Left hindlimb (tissue), 1 donor: ENCODE results near the gene PLEKHN1.
"Not testable (repeated sequence)": the region's sequence is repeated elsewhere in the genome, so short reads cannot be mapped to it uniquely, and the experiment has no call there.

Experiments used
- DNase-seq: peaks from one replicate; pipeline ENCODE4 v3.0.0-alpha.2; 2018

The PLEKHN1 gene

GRCh38 chr1:995665-996633, 29.7 kb downstream of the PLEKHN1 start:
- no peak for DNase-seq

GRCh38 chr1:996851-997712, 30.8 kb downstream of the PLEKHN1 start:
- DNase-seq: no peak

- DNase-seq: no peak
These were observed 31.4 kb downstream of the PLEKHN1 start for GRCh38 chr1:997713-997992.

GRCh38 chr1:997993-998744, 31.9 kb downstream of the PLEKHN1 start:
- DNase-seq: no peak

- no peak for DNase-seq
These were observed 32.4 kb downstream of the PLEKHN1 start for GRCh38 chr1:998745-998994.

GRCh38 chr1:998995-999724, 32.9 kb downstream of the PLEKHN1 start:
- no peak for DNase-seq

GRCh38 chr1:999725-1000356, 33.6 kb downstream of the PLEKHN1 start, which contains the start of gene HES4:
Gene HES4 (minus strand): TSS chr1:1000097. CDS start chr1:999973, 124 bp downstream.
- peak; percentile 95 for DNase-seq

- peak; percentile 90 for DNase-seq
These were observed 34.2 kb downstream of the PLEKHN1 start for GRCh38 chr1:1000357-1001056.

- peak; percentile 57 for DNase-seq
These were observed 34.9 kb downstream of the PLEKHN1 start for GRCh38 chr1:1001057-1001783.

GRCh38 chr1:1003618-1004419, 37.5 kb downstream of the PLEKHN1 start:
- no peak for DNase-seq

GRCh38 chr1:1004420-1004779, 38.1 kb downstream of the PLEKHN1 start:
- no peak for DNase-seq

GRCh38 chr1:1004780-1005697, 38.8 kb downstream of the PLEKHN1 start:
- DNase-seq: peak; percentile 59

- DNase-seq: no peak
These were observed 39.6 kb downstream of the PLEKHN1 start for GRCh38 chr1:1005774-1006304.

- no peak for DNase-seq
These were observed 40.2 kb downstream of the PLEKHN1 start for GRCh38 chr1:1006305-1007159.

- not testable (repeated sequence) for DNase-seq
These were observed 43.8 kb downstream of the PLEKHN1 start for GRCh38 chr1:1010131-1010530.

- DNase-seq: no peak
These were observed 45.2 kb downstream of the PLEKHN1 start for GRCh38 chr1:1011396-1011949.

GRCh38 chr1:1012736-1013104, 46.4 kb downstream of the PLEKHN1 start:
- DNase-seq: not testable (repeated sequence)
